SK-N-SH treated with all-trans-retinoic acid at 6 μM for 48 hours (cell line): Measurements from ENCODE around the gene DDIAS.

Source experiments
- ARNTL ChIP-seq: fragments of 450-650 bp; formaldehyde crosslinking; IDR thresholded peaks from 2 replicates; pipeline ENCODE4 v1.5.0; 2020; ENCODE audit warnings: low read depth, mild to moderate bottlenecking, moderate library complexity, borderline replicate concordance
- GLIS3 ChIP-seq: fragments of 250-450 bp; sonication (Bioruptor Pico); IDR thresholded peaks from 2 replicates; pipeline ENCODE4 v1.5.0; 2020; ENCODE audit warnings: mild to moderate bottlenecking, moderate library complexity
- ZC3H10 ChIP-seq: fragments of 250-450 bp; sonication (Bioruptor Pico); IDR thresholded peaks from 2 replicates; pipeline ENCODE4 v1.5.1; 2021; ENCODE audit warnings: mild to moderate bottlenecking, moderate library complexity
- ZFP3 ChIP-seq: fragments of 250-450 bp; sonication (Bioruptor Pico); IDR thresholded peaks from 2 replicates; pipeline ENCODE4 v1.5.0; 2020; ENCODE audit warnings: mild to moderate bottlenecking, moderate library complexity
- ZNF70 ChIP-seq: fragments of 450-650 bp; formaldehyde crosslinking; IDR thresholded peaks from 2 replicates; pipeline ENCODE4 v1.5.0; 2020; ENCODE audit warnings: mild to moderate bottlenecking, moderate library complexity
- ZNF8 ChIP-seq: fragments of 450-650 bp; formaldehyde crosslinking; IDR thresholded peaks from 2 replicates; pipeline ENCODE4 v1.5.0; 2020; ENCODE audit warnings: mild to moderate bottlenecking, moderate library complexity
- TF ChIP-seq, protein P1 (sequence below): fragments of 250-450 bp; sonication (Bioruptor Pico); IDR thresholded peaks from 2 replicates; pipeline ENCODE4 v1.8.0; 2021; ENCODE audit warnings: low read depth, mild to moderate bottlenecking, moderate library complexity, borderline replicate concordance

DNA sequence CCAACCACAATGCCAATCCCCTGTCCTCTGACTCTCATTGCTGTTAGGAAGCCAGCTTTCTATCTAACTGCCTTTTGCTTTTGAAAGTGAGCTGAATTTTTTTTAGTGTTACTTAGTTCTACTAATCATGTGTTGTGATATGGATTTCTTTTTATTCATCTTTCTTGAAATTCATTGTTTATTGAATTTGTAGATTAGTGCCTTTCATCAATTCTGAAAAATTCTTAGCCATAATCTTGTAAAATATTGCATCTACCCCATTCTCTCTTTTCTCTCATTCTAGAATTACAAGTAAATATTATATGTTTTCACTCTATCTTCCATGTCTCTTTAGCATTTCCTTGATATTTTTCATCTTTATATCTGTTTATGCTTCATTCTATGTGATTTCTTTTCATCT lies 47.8 kb downstream of the DDIAS start:
- TF ChIP-seq ZNF70 (CRISPR knock-in tag) = no peak
- TF ChIP-seq ZNF8 (CRISPR knock-in tag) = no peak
- TF ChIP-seq GLIS3 (CRISPR knock-in tag) = no peak
- TF ChIP-seq, protein P1, sequence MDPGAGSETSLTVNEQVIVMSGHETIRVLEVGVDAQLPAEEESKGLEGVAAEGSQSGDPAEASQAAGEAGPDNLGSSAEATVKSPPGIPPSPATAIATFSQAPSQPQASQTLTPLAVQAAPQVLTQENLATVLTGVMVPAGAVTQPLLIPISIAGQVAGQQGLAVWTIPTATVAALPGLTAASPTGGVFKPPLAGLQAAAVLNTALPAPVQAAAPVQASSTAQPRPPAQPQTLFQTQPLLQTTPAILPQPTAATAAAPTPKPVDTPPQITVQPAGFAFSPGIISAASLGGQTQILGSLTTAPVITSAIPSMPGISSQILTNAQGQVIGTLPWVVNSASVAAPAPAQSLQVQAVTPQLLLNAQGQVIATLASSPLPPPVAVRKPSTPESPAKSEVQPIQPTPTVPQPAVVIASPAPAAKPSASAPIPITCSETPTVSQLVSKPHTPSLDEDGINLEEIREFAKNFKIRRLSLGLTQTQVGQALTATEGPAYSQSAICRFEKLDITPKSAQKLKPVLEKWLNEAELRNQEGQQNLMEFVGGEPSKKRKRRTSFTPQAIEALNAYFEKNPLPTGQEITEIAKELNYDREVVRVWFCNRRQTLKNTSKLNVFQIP (CRISPR knock-in tag) = no peak
- TF ChIP-seq ZFP3 (CRISPR knock-in tag) = no peak
- no peak for TF ChIP-seq ZC3H10 (CRISPR knock-in tag)
- TF ChIP-seq ARNTL = no peak
